Keratinocyte (primary cell): ENCODE data around the gene UNC13C. TPM values are rescaled to one million over a fixed set of nuclear protein-coding genes. Genes with fewer than 3 reads are reported as not detected.

Experiments
- DNase-seq: peaks from one replicate; pipeline ENCODE4 v3.0.0-alpha.2; 2011; ENCODE audit warnings: low read depth, missing footprints, low spot score
- FAIRE-seq: peaks from 2 replicates; lab custom pipeline; 2011; peaks lifted over from hg19 to GRCh38; lab: Jason Lieb, UNC
- H2AFZ ChIP-seq: 2 replicates; pipeline ENCODE4 v1.6.0; 2012; ENCODE audit warnings: low read length, control low read depth, inconsistent platforms; ENCODE audit not compliant: control insufficient read depth
- H3K27ac ChIP-seq: 2 replicates; pipeline ENCODE4 v1.5.1; 2011; ENCODE audit warnings: low read length; ENCODE audit not compliant: control insufficient read depth, insufficient read depth
- H3K27me3 ChIP-seq: 3 replicates; pipeline ENCODE4 v1.6.0; 2011; ENCODE audit warnings: low read length; ENCODE audit not compliant: control insufficient read depth, insufficient read depth; ENCODE audit errors: extremely low read depth
- H3K36me3 ChIP-seq, 2 experiments: 2 replicates in 1 of 2; 3 replicates in 1 of 2; pipeline ENCODE4 v1.5.1; 2011; ENCODE audit warnings: low read length in 2 of 2, mild to moderate bottlenecking in 1 of 2; ENCODE audit not compliant: control insufficient read depth in 2 of 2, insufficient read depth in 2 of 2; ENCODE audit errors: extremely low read depth in 1 of 2
- H3K4me1 ChIP-seq: 3 replicates; pipeline ENCODE4 v1.5.1; 2011; ENCODE audit warnings: low read length; ENCODE audit not compliant: control insufficient read depth, insufficient read depth; ENCODE audit errors: extremely low read depth
- H3K4me2 ChIP-seq: 3 replicates; pipeline ENCODE4 v1.6.0; 2011; ENCODE audit warnings: low read depth, low read length; ENCODE audit not compliant: control insufficient read depth, insufficient read depth; ENCODE audit errors: extremely low read depth
- H3K4me3 ChIP-seq, 3 experiments: fragments of 200-600 bp in 1 of 3; sonication (generic) in 1 of 3; 2 replicates in 2 of 3; 3 replicates in 1 of 3; pipeline ENCODE4 v1.5.1; 2011 to 2016; ENCODE audit warnings: low read length in 3 of 3, mild to moderate bottlenecking in 3 of 3, control low read depth in 2 of 3, inconsistent platforms in 1 of 3, low read depth in 1 of 3, mixed read lengths in 1 of 3, mixed run types in 1 of 3, moderate library complexity in 1 of 3; ENCODE audit not compliant: control insufficient read depth in 2 of 3, insufficient read depth in 2 of 3; ENCODE audit errors: extremely low read depth in 1 of 3
- H3K79me2 ChIP-seq: 2 replicates; pipeline ENCODE4 v1.6.0; 2012; ENCODE audit warnings: low read length; ENCODE audit not compliant: control insufficient read depth, insufficient read depth
- H3K9ac ChIP-seq: 3 replicates; pipeline ENCODE4 v1.6.0; 2011; ENCODE audit warnings: low read length; ENCODE audit not compliant: control insufficient read depth, insufficient read depth; ENCODE audit errors: extremely low read depth
- H3K9me1 ChIP-seq: 3 replicates; pipeline ENCODE4 v1.6.0; 2011; ENCODE audit warnings: low read length; ENCODE audit not compliant: control insufficient read depth, insufficient read depth; ENCODE audit errors: extremely low read depth
- H3K9me3 ChIP-seq: 2 replicates; pipeline ENCODE4 v1.5.1; 2012; ENCODE audit warnings: low read depth, low read length; ENCODE audit not compliant: control insufficient read depth
- H4K20me1 ChIP-seq: 3 replicates; pipeline ENCODE4 v1.6.0; 2011; ENCODE audit warnings: low read length; ENCODE audit not compliant: control insufficient read depth, insufficient read depth; ENCODE audit errors: extremely low read depth
- CTCF ChIP-seq, 3 experiments: IDR thresholded peaks in 1 of 3; conservative IDR thresholded peaks in 1 of 3; optimal IDR thresholded peaks in 1 of 3; 2 replicates in 2 of 3; 3 replicates in 1 of 3; pipeline versions ENCODE3 to v1.5.1; 2011; ENCODE audit warnings: low read length in 3 of 3, mild to moderate bottlenecking in 3 of 3, moderate library complexity in 2 of 3, control low read depth in 1 of 3, inconsistent platforms in 1 of 3; ENCODE audit not compliant: insufficient read depth in 2 of 3; ENCODE audit errors: extremely low read depth in 1 of 3
- EZH2 ChIP-seq: IDR thresholded peaks from one replicate; pipeline ENCODE4 v1.6.1; 2012; ENCODE audit warnings: inconsistent platforms, mild to moderate bottlenecking, low read length, moderate library complexity
- dilution Hi-C: fragments of 300-500 bp; cut with MboI; formaldehyde crosslinking; loops from one replicate; pipeline ENCODE4 v1.7.0; 2020; ENCODE audit warnings: low sequenced_read_pairs; ENCODE audit not compliant: extremely low pct_ligation_motif_present
- polyA plus RNA-seq, 5 experiments: library from polyadenylated mRNA; depleted of rRNA in 3 of 5; stranded (reverse) in 3 of 5; stranded (forward) in 1 of 5; unstranded in 1 of 5; fragments of >200 nt; gene quantifications; 1 replicate in 1 of 5; 2 replicates in 3 of 5; 3 replicates in 1 of 5; pipeline versions ENCODE4 v1.2.1 to v1.2.3, GENCODE V29; 2011 to 2012; ENCODE audit warnings: missing spikeins in 2 of 5, low read depth in 1 of 5, low replicate concordance in 1 of 5

The UNC13C gene
- polyA plus RNA-seq, 1 donor (not counting 4 experiments of a cell fraction or from before 2014, with no cell fraction given): not detected

GRCh38 chr15:54456413-54456812 is 478.2 kb downstream of the UNC13C start:
- Histone ChIP-seq H3K9ac (no peak overlapping the region), H3K27ac (no peak overlapping the region), H3K9me1 (no peaks in the 10 kb centered on the region), H3K4me1 (no peaks in the 10 kb centered on the region), H4K20me1 (no peaks in the 10 kb centered on the region), H3K4me3 (no peak overlapping the region), H3K79me2 (no peaks in the 10 kb centered on the region), H3K27me3 (no peaks in the 10 kb centered on the region), H2AFZ (no peak overlapping the region), H3K9me3 (peaks cover 12% of the 10 kb centered on the region), H3K36me3 (no peaks in the 10 kb centered on the region), H3K4me2 (no peak overlapping the region)
- dilution Hi-C loops: no loop called here
- no peak for FAIRE-seq
- TF ChIP-seq EZH2: no peak
- TF ChIP-seq CTCF (optimal IDR thresholded peaks at IDR 0.05 in 1 of 3, IDR thresholded peaks at IDR 0.05 in 1 of 3, conservative IDR thresholded peaks at IDR 0.05 in 1 of 3; ENCODE audit: extremely low read depth in 1 of 3, insufficient read depth in 2 of 3, low read length in 3 of 3): no peak
- DNase-seq: no peak

- no peak for TF ChIP-seq CTCF (optimal IDR thresholded peaks at IDR 0.05 in 1 of 3, IDR thresholded peaks at IDR 0.05 in 1 of 3, conservative IDR thresholded peaks at IDR 0.05 in 1 of 3; ENCODE audit: extremely low read depth in 1 of 3, insufficient read depth in 2 of 3, low read length in 3 of 3)
- TF ChIP-seq EZH2: no peak
- no peak overlapping the region for H3K27ac ChIP-seq
- H3K4me2 ChIP-seq: no peak overlapping the region
- no peaks in the 10 kb centered on the region for H3K27me3 ChIP-seq
- H3K9ac ChIP-seq: no peak overlapping the region
- dilution Hi-C loops: no loop called here
- H3K4me1 ChIP-seq: no peaks in the 10 kb centered on the region
- H3K9me1 ChIP-seq: no peaks in the 10 kb centered on the region
- FAIRE-seq (no peak), DNase-seq (no peak)
- no peak overlapping the region for H2AFZ ChIP-seq
- peaks cover 3% of the 10 kb centered on the region for H3K9me3 ChIP-seq
- no peaks in the 10 kb centered on the region for H4K20me1 ChIP-seq
- no peaks in the 10 kb centered on the region for H3K36me3 ChIP-seq
- H3K79me2 ChIP-seq: no peaks in the 10 kb centered on the region
- no peak overlapping the region for H3K4me3 ChIP-seq
Measured at GRCh38 chr15:54462511-54462913, 484.3 kb downstream of the UNC13C start.
